PC-3 (cell line): ENCODE results near the gene ASB2. TPM values are rescaled to one million over a fixed set of nuclear protein-coding genes. Genes with fewer than 3 reads are reported as not detected.

Experiments
- ATAC-seq: fragments of 200-7000 bp; cut with Tn5 transposase; 2 replicates; pipeline ENCODE4 v1.9.1; 2020; ENCODE audit warnings: mild to moderate bottlenecking, moderate library complexity
- BruUV-seq: library from RNA; stranded (reverse); fragments of 400-500 nt; replicated peaks from 2 replicates; lab custom pipeline; 2021; lab: Mats Ljungman, UMichigan
- CTCF ChIA-PET: fragments of 300-600 bp; sonication (Branson Sonifier 250); formaldehyde crosslinking; loops from one replicate; lab custom pipeline; 2022; ENCODE audit warnings: antibody characterized with exemption; lab: Charles Lee
- POLR2A ChIA-PET: fragments of 300-600 bp; sonication (Branson Sonifier 250); formaldehyde crosslinking; loops from one replicate; lab custom pipeline; 2022; ENCODE audit warnings: antibody characterized with exemption; ENCODE audit not compliant: unreplicated experiment; lab: Charles Lee
- DNase-seq: peaks from one replicate; pipeline ENCODE4 v3.0.0-alpha.2; 2015
- H2AFZ ChIP-seq: fragments of 300-600 bp; sonication (generic); 2 replicates; pipeline ENCODE4 v1.6.0; 2016; ENCODE audit warnings: antibody characterized with exemption, low read length
- H3F3A ChIP-seq: fragments of 300-600 bp; sonication (generic); one replicate; pipeline ENCODE4 v1.6.0; 2017; ENCODE audit warnings: antibody characterized with exemption, low read length, control low read depth, mild to moderate bottlenecking; ENCODE audit not compliant: unreplicated experiment
- H3K27ac ChIP-seq: fragments of 300-600 bp; sonication (generic); 2 replicates; pipeline ENCODE4 v1.5.1; 2016; ENCODE audit warnings: mild to moderate bottlenecking, low read length
- H3K27me3 ChIP-seq: fragments of 300-600 bp; sonication (generic); 2 replicates; pipeline ENCODE4 v1.6.1; 2016; ENCODE audit warnings: low read length, mixed read lengths
- H3K36me3 ChIP-seq: fragments of 300-600 bp; sonication (generic); 2 replicates; pipeline ENCODE4 v1.6.1; 2016; ENCODE audit warnings: low read depth, mixed run types, low read length, mixed read lengths
- H3K4me1 ChIP-seq: fragments of 300-600 bp; sonication (generic); 2 replicates; pipeline ENCODE4 v1.5.1; 2016; ENCODE audit warnings: low read length; ENCODE audit not compliant: insufficient read depth
- H3K4me2 ChIP-seq: fragments of 300-600 bp; sonication (generic); 2 replicates; pipeline ENCODE4 v1.6.0; 2016; ENCODE audit warnings: low read length
- H3K4me3 ChIP-seq: fragments of 300-600 bp; sonication (generic); 2 replicates; pipeline ENCODE4 v1.5.1; 2016; ENCODE audit warnings: mild to moderate bottlenecking, low read length, mixed read lengths
- H3K79me2 ChIP-seq: fragments of 300-600 bp; sonication (generic); 2 replicates; pipeline ENCODE4 v1.6.1; 2017; ENCODE audit warnings: low read length, mixed read lengths
- H3K9ac ChIP-seq: fragments of 300-600 bp; sonication (generic); 2 replicates; pipeline ENCODE4 v1.6.0; 2016; ENCODE audit warnings: mild to moderate bottlenecking, low read length
- H3K9me2 ChIP-seq: fragments of 300-600 bp; sonication (generic); replicated peaks from 2 replicates; pipeline ENCODE4 v1.6.1; 2016; ENCODE audit warnings: mixed run types, low read length, mixed read lengths
- H3K9me3 ChIP-seq: fragments of 300-600 bp; sonication (generic); 2 replicates; pipeline ENCODE4 v1.6.1; 2016; ENCODE audit warnings: low read length, mixed read lengths
- H4K20me1 ChIP-seq: fragments of 300-600 bp; sonication (generic); 2 replicates; pipeline ENCODE4 v1.6.1; 2016; ENCODE audit warnings: low read length, mixed read lengths
- EZH2 ChIP-seq: fragments of 300-600 bp; sonication (generic); IDR thresholded peaks from one replicate; pipeline ENCODE4 v1.6.1; 2017; ENCODE audit warnings: antibody characterized with exemption, mild to moderate bottlenecking, low read length; ENCODE audit not compliant: unreplicated experiment
- EZH2phosphoT487 ChIP-seq: fragments of 300-600 bp; sonication (generic); IDR thresholded peaks from 2 replicates; pipeline ENCODE4 v1.6.1; 2018; ENCODE audit warnings: mild to moderate bottlenecking, antibody characterized with exemption, low read length, borderline replicate concordance
- intact Hi-C: fragments of 100-400 bp; cut with micrococcal nuclease; formaldehyde crosslinking; loops from 2 replicates; pipeline ENCODE4 v1.9.0; 2023
- total RNA-seq: library from RNA; depleted of rRNA; stranded (reverse); fragments of >200 nt; gene quantifications from 2 replicates; pipeline ENCODE4 v1.2.3, GENCODE V29; 2014
- TF ChIP-seq, protein P1 (sequence below): fragments of 300-600 bp; sonication (generic); conservative IDR thresholded peaks from 2 replicates; pipeline ENCODE4 v1.5.1; 2017; ENCODE audit warnings: antibody characterized with exemption, low read depth, mild to moderate bottlenecking, low read length

ASB2 gene
- total RNA-seq, 1 experiment from 2014 or later: 0.22 TPM

DNA sequence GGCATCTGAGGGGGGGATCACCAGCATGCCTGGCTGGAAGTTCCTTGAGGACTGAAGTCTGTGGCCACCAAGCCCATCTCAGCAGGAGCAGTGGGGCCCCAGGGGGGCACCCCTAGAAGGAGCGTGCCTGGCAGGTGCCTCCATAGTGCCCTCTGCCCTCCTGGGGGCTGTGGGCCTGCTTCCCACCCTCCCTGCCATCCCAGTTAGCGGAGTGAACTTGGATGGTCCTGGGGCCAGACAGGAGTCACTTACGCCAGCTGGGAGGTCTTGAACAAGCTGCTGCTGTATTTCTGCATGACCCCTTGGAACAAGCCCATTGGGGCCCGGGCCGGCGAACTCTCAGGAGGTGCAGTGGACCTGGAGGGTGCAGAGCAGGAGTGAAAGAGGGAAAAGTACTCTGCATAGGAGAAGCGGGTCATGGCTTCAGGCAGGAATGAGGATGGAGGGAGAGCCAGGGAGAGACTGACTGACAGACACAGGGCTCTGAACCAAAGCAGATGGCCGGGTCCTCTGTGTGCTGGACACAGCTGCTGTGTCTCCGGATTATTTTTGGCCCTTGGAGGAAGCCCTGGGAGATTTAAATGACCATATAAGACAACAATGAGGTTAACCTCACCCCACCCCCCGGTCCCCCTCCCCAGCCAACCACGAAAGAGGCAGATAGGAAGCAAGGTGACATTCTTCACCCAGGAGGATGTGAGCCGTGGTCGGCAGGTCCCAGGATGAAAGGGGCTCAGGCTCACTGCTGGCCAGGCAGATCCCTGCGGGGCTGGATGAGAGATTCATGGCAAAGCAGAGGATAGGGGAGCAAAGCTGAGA is 19.6 kb downstream of the ASB2 start:
- H4K20me1 ChIP-seq: no peaks in the 10 kb centered on the region
- TF ChIP-seq, protein P1, sequence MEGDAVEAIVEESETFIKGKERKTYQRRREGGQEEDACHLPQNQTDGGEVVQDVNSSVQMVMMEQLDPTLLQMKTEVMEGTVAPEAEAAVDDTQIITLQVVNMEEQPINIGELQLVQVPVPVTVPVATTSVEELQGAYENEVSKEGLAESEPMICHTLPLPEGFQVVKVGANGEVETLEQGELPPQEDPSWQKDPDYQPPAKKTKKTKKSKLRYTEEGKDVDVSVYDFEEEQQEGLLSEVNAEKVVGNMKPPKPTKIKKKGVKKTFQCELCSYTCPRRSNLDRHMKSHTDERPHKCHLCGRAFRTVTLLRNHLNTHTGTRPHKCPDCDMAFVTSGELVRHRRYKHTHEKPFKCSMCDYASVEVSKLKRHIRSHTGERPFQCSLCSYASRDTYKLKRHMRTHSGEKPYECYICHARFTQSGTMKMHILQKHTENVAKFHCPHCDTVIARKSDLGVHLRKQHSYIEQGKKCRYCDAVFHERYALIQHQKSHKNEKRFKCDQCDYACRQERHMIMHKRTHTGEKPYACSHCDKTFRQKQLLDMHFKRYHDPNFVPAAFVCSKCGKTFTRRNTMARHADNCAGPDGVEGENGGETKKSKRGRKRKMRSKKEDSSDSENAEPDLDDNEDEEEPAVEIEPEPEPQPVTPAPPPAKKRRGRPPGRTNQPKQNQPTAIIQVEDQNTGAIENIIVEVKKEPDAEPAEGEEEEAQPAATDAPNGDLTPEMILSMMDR: no peak
- TF ChIP-seq EZH2 (no peak), EZH2phosphoT487 (no peak)
- H3K36me3 ChIP-seq: no peaks in the 10 kb centered on the region
- H2AFZ ChIP-seq: no peak overlapping the region
- H3K4me2 ChIP-seq: no peak overlapping the region
- ChIA-PET CTCF (no interaction called here), POLR2A (no interaction called here)
- BruUV-seq: no TSS peak
- no peaks in the 10 kb centered on the region for H3K9me2 ChIP-seq
- H3K9ac ChIP-seq: no peak overlapping the region
- DNase-seq: no peak
- intact Hi-C loops: no loop called here
- no peaks in the 10 kb centered on the region for H3K79me2 ChIP-seq
- no peak for ATAC-seq
- H3K27ac ChIP-seq: no peak overlapping the region
- no peaks in the 10 kb centered on the region for H3F3A ChIP-seq
- no peak overlapping the region for H3K4me3 ChIP-seq
- H3K9me3 ChIP-seq: no peaks in the 10 kb centered on the region
- H3K27me3 ChIP-seq: no peaks in the 10 kb centered on the region
- H3K4me1 ChIP-seq: peaks cover 21% of the 10 kb centered on the region

DNA sequence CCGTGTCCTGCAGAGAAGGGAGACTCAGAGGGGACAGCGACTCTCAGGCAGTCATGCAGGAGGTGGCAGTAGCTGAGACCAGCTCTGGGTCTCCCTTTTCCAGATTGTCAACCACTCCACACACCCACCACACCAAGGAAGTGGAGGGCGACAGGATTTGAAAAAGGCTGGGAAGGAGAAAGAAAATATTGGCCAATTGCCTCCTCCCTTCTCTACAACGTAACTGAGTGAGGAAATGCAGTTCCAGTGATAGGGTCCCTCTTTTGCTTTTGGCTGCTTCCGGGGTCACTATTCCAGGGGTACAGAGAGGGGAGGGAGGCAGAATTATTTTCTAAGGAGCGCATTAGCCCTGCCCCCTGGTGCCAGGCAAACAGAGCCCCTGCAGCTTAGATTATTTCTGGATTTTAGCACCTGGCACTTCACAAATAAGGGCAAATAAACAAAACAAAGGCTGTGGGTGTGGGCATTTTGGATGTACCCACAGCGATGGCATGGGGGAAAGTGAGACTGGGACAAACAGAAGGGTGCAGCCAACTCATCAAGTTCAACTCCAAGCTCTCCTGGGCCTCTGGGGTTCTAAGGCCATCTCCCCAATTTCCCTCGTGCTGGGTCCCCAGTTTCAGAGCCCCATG is 20.4 kb downstream of the ASB2 start:
- Histone ChIP-seq H3K36me3 (no peaks in the 10 kb centered on the region), H3K27me3 (no peaks in the 10 kb centered on the region), H3F3A (no peaks in the 10 kb centered on the region), H3K4me1 (peaks cover 21% of the 10 kb centered on the region), H3K9me2 (no peaks in the 10 kb centered on the region), H3K9me3 (no peaks in the 10 kb centered on the region), H4K20me1 (no peaks in the 10 kb centered on the region), H3K4me3 (no peak overlapping the region), H3K79me2 (no peaks in the 10 kb centered on the region), H3K9ac (no peak overlapping the region), H3K4me2 (no peak overlapping the region), H2AFZ (no peak overlapping the region), H3K27ac (no peak overlapping the region)
- no peak for DNase-seq
- ChIA-PET POLR2A (no interaction called here), CTCF (no interaction called here)
- intact Hi-C loops: no loop called here
- TF ChIP-seq EZH2phosphoT487 (no peak), EZH2 (no peak)
- BruUV-seq: no TSS peak
- no peak for ATAC-seq

DNA sequence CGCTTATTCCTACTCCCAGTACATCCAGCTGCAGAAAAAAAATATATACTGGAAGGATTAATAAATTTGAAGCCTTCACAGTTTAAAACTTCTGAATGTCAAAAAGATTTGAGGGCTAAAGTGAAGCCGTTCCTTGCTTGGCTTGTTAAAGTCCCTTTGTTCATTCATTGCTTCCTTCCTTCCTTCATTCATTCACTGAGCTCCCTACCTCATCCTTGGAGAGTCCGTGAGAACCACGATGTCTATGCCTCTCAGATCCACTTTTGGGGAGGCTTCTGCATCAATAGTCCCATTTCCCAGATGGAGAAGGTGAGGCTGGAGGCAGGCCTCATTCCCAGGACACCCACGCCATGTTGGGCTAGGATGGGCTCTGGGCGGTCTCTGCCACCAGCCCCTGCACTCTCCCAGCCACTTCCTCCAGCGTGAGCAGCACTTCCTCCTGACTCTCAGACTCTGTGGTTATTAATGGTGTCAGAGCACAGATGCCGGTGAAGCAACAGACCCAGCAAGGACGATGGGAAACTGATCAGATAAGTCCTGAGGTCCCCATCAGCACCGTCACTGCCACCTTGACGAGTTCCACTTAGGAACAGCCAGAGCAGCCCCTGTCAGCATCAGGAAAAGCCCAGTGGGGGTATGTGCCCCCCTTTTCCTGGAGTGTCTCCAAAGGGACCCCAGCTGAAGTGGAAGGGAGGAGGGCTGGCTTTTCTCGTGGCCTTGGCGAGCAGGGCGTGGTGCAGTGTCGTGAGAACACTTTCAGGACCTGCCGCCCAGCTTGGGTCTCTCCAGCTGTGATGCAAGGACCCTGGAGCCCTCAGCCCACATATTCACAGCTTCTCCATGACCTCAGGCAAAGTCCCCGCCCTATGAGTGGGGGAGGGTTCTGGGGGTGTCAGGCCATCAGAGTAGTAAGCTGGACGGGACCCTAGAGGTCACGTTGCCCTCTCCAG is 21.2 kb downstream of the ASB2 start:
- H3K9me2 ChIP-seq: no peaks in the 10 kb centered on the region
- H3K36me3 ChIP-seq: no peaks in the 10 kb centered on the region
- no peaks in the 10 kb centered on the region for H3K79me2 ChIP-seq
- H2AFZ ChIP-seq: no peak overlapping the region
- no peaks in the 10 kb centered on the region for H4K20me1 ChIP-seq
- no peak overlapping the region for H3K27ac ChIP-seq
- TF ChIP-seq, protein P1: no peak
- TF ChIP-seq EZH2phosphoT487 (no peak), EZH2 (no peak)
- ChIA-PET POLR2A (no interaction called here), CTCF (no interaction called here)
- H3K9ac ChIP-seq: no peak overlapping the region
- H3F3A ChIP-seq: no peaks in the 10 kb centered on the region
- no TSS peak for BruUV-seq
- H3K4me1 ChIP-seq: peaks cover 16% of the 10 kb centered on the region
- no peaks in the 10 kb centered on the region for H3K27me3 ChIP-seq
- intact Hi-C loops: no loop called here
- DNase-seq: no peak
- no peak overlapping the region for H3K4me3 ChIP-seq
- H3K4me2 ChIP-seq: no peak overlapping the region
- H3K9me3 ChIP-seq: no peaks in the 10 kb centered on the region
- ATAC-seq: no peak
